Epidermal melanocyte (primary cell): ENCODE results near the gene SHKBP1.

Source experiments
- DNase-seq: peaks from one replicate; pipeline ENCODE4 v3.0.0; 2011; ENCODE audit warnings: low spot score; ENCODE audit not compliant: insufficient read length

SHKBP1 gene

GRCh38 chr19:40613690-40614621 is 37.3 kb downstream of the SHKBP1 start:
- peak; percentile 97 for DNase-seq

GRCh38 chr19:40614622-40615411 is 38.1 kb downstream of the SHKBP1 start:
- DNase-seq = peak; percentile 87

GRCh38 chr19:40616178-40616577 is 39.5 kb downstream of the SHKBP1 start:
- no peak for DNase-seq

DNA sequence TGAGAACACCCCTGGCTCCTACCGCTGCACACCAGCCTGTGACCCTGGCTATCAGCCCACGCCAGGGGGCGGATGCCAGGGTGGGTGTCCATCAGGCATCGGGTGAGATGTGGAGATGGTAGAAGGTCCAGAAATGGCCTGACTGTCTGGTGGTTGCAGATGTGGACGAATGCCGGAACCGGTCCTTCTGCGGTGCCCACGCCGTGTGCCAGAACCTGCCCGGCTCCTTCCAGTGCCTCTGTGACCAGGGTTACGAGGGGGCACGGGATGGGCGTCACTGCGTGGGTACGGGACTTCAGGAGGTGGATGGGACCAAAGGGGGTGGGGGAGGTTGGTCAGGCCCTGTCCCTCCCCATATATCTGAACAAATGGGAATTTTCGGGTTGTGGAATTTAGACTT is 40.3 kb downstream of the SHKBP1 start:
- DNase-seq = no peak

DNA sequence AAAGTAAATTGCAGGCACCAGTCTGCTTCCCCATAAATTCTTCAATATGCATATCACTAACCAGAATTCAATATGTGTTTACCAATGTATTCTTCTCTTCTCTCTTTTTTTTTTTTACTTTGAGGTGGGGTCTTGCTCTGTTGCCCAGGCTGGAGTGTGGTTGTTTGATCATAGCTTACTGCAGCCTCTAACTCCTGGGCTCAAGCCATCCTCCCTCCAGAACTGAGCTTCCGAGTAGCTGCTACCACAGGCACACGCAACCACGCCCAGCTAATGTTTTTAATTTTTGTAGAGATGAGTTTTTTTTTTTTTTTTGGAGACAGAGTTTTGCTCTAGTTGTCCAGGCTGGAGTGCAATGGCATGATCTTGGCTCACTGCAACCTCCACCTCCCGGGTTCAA is 41.3 kb downstream of the SHKBP1 start:
- no peak for DNase-seq

GRCh38 chr19:40619333-40620160 is 42.9 kb downstream of the SHKBP1 start:
- peak; percentile 13 for DNase-seq

DNA sequence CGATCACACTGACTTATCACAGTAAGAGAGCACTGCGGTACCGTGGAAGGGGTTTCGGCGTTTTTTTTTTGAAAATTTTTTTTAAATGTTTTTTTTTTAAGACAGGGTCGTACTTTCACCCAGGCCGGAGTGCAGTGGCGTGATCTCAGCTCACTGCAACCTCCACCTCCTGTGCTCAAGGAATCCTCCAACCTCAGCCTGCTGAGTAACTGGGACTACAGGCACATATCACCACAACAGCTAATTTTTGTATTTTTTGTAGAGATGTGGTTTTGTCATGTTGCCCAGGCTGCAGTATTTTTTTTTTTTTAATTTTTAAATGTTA is 43.5 kb downstream of the SHKBP1 start:
- DNase-seq = no peak

DNA sequence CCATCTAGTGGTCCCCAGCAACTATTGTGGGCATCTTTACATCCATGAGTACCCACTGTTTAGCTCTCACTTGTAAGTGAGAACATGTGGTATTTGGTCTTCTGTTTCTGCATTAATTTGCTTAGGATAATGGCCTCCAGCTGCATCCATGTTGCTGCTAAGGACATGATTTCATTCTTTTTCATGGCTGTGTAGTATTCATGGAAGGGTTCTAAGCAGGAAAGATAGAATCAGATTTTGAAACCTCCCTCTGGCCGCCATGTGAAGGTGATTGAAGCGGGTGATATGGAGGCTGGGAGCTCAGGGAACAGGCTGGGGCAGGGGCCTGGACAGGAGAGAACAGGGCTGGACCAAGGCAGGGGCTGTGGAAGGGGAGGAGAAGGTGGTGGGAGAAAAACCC is 44.6 kb downstream of the SHKBP1 start:
- peak; percentile 8 for DNase-seq

GRCh38 chr19:40621966-40622772 is 45.5 kb downstream of the SHKBP1 start:
- peak; percentile 15 for DNase-seq

- DNase-seq = peak; percentile 9
Measured at GRCh38 chr19:40622773-40623075, 46.1 kb downstream of the SHKBP1 start.

DNA sequence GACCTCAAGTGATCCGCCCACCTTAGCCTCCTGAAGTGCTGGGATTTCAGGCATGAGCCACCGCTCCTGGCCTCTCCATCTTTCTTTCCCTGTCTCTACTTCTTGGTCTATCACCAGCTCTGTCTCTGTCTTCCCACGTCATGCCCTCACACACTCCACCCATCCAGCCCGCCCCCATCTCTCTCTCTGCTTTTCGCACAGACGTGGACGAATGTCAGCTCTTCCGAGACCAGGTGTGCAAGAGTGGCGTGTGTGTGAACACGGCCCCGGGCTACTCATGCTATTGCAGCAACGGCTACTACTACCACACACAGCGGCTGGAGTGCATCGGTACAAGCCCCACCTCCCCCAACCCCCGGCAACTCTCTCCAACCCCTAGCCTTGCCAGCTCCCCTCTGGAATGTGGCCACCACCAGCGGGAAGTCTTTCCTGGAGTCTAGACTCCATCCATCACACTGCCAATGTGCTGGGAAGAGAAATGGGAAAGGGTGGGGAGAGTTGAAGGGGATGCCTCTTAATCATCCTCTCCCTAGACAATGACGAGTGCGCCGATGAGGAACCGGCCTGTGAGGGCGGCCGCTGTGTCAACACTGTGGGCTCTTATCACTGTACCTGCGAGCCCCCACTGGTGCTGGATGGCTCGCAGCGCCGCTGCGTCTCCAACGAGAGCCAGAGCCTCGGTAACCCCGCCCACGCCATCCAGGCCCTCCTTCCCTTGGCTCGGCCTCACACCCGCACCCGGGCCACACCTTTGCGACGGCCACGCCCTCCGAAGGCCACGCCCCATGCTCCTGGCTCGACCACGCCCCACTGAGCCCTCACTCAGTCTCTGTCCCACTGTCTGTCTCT is 47.0 kb downstream of the SHKBP1 start:
- DNase-seq = peak; percentile 13

GRCh38 chr19:40624369-40625153 is 47.9 kb downstream of the SHKBP1 start:
- DNase-seq = peak; percentile 1

- DNase-seq = peak; percentile 10
Measured at GRCh38 chr19:40625406-40626120, 48.9 kb downstream of the SHKBP1 start.

DNA sequence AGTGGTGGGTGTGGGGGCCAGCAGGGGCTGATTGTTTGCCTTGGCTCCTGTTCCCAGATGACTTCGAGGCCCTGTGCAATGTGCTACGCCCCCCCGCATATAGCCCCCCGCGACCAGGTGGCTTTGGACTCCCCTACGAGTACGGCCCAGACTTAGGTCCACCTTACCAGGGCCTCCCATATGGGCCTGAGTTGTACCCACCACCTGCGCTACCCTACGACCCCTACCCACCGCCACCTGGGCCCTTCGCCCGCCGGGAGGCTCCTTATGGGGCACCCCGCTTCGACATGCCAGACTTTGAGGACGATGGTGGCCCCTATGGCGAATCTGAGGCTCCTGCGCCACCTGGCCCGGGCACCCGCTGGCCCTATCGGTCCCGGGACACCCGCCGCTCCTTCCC is 50.2 kb downstream of the SHKBP1 start:
- peak; percentile 7 for DNase-seq

- DNase-seq = peak; percentile 8
Measured at GRCh38 chr19:40627486-40628279, 51.0 kb downstream of the SHKBP1 start.

DNA sequence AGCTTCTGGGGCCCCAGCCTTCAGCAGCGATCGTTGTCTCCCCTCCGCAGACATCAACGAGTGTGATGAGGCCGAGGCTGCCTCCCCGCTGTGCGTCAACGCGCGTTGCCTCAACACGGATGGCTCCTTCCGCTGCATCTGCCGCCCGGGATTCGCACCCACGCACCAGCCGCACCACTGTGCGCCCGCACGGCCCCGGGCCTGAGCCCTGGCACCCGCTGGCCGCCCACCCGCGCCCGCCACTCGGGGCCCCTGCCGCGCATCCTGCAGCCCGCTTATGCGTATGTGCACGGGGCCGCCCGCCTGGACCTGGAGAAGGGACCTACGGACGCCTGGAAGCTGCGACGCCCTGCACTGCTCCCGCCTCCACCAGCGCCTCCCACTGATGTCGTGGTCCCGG is 52.7 kb downstream of the SHKBP1 start:
- no peak for DNase-seq

DNA sequence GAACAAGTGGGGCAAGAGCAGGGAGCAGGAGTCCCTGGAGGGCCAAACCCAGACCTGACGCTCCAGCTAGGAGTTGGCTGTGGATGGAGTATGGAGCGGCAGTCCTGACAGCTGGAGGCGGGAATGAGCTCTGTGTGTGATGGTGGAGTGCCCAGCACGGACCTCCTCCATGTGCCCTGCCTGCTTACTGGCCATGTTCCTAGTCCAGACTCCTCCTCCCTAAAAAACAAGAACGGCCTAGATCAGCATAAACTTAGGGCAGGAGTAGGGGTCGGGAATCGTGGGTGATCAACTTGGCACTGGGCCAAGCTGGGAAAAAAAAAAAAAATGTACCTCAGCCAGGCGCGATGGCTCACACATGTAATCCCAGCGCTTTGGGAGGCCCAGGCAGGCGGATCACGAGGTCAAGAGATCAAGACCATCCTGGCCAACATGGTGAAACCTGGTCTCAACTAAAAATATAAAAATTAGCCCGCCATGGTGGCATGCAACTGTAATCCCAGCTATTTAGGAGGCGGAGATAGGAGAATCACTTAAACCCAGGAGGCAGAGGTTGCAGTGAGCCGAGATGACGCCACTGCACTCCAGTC is 54.0 kb downstream of the SHKBP1 start:
- peak; percentile 11 for DNase-seq
